Mesendoderm (in vitro differentiated cells): Measurements from ENCODE around the gene SCFD2.

Source experiments
- DNase-seq: peaks from one replicate; pipeline ENCODE4 v3.0.0; 2013
- H2AK5ac ChIP-seq: 2 replicates; pipeline ENCODE4 v1.6.1; 2013; ENCODE audit warnings: low read length, inconsistent platforms
- H2BK120ac ChIP-seq: 2 replicates; pipeline ENCODE4 v1.6.1; 2013; ENCODE audit warnings: low read depth, mild to moderate bottlenecking, low read length, moderate library complexity, mixed read lengths
- H2BK15ac ChIP-seq: replicated peaks from 2 replicates; pipeline ENCODE4 v1.6.1; 2013; ENCODE audit warnings: low read depth, mild to moderate bottlenecking, moderate library complexity
- H2BK5ac ChIP-seq: 2 replicates; pipeline ENCODE4 v1.6.1; 2013; ENCODE audit warnings: low read length, inconsistent platforms
- H3K18ac ChIP-seq: 2 replicates; pipeline ENCODE4 v1.6.1; 2013; ENCODE audit warnings: mild to moderate bottlenecking, low read length, mixed read lengths
- H3K23ac ChIP-seq: one replicate; pipeline ENCODE4 v1.6.1; 2013; ENCODE audit warnings: low read length
- H3K27ac ChIP-seq: 2 replicates; pipeline ENCODE4 v1.5.1; 2013; ENCODE audit warnings: low read depth, mild to moderate bottlenecking, inconsistent platforms, low read length, moderate library complexity
- H3K27me3 ChIP-seq: 2 replicates; pipeline ENCODE4 v1.6.1; 2013; ENCODE audit warnings: low read length, control low read depth, mild to moderate bottlenecking, inconsistent platforms; ENCODE audit not compliant: insufficient read depth, poor library complexity
- H3K36me3 ChIP-seq: 2 replicates; pipeline ENCODE4 v1.6.1; 2013; ENCODE audit warnings: low read length, inconsistent platforms; ENCODE audit not compliant: control insufficient read depth, insufficient read depth
- H3K4ac ChIP-seq: one replicate; pipeline ENCODE4 v1.6.1; 2013; ENCODE audit warnings: low read depth, mild to moderate bottlenecking, low read length, moderate library complexity
- H3K4me1 ChIP-seq: 2 replicates; pipeline ENCODE4 v1.6.1; 2013; ENCODE audit warnings: low read depth, low read length, inconsistent platforms; ENCODE audit not compliant: control insufficient read depth
- H3K4me2 ChIP-seq: 2 replicates; pipeline ENCODE4 v1.6.1; 2013; ENCODE audit warnings: low read length
- H3K4me3 ChIP-seq: 2 replicates; pipeline ENCODE4 v1.5.1; 2013; ENCODE audit warnings: mild to moderate bottlenecking, low read length
- H3K56ac ChIP-seq: one replicate; pipeline ENCODE4 v1.6.1; 2013; ENCODE audit warnings: low read length
- H3K79me1 ChIP-seq: 2 replicates; pipeline ENCODE4 v1.6.1; 2013; ENCODE audit warnings: low read length, inconsistent platforms
- H3K79me2 ChIP-seq: 2 replicates; pipeline ENCODE4 v1.6.1; 2013; ENCODE audit warnings: mild to moderate bottlenecking, low read length; ENCODE audit not compliant: control insufficient read depth, insufficient read depth
- H3K9ac ChIP-seq: 2 replicates; pipeline ENCODE4 v1.6.1; 2013; ENCODE audit warnings: low read length, inconsistent platforms
- H4K5ac ChIP-seq: one replicate; pipeline ENCODE4 v1.6.1; 2013; ENCODE audit warnings: low read length
- H4K8ac ChIP-seq: one replicate; pipeline ENCODE4 v1.6.1; 2013; ENCODE audit warnings: low read depth, mild to moderate bottlenecking, control low read depth, low read length, moderate library complexity
- WGBS: extraction: QIAGEN DNeasy Blood & Tissue Kit; methylation state at CpG from one replicate; pipeline ENCODE4 v1.1.7; 2013; ENCODE audit warnings: low lambda C conversion rate, missing lambda C conversion rate; ENCODE audit not compliant: insufficient coverage; ENCODE audit errors: extremely low coverage; 5-methylcytosine and 5-hydroxymethylcytosine counted together

The SCFD2 gene

DNA sequence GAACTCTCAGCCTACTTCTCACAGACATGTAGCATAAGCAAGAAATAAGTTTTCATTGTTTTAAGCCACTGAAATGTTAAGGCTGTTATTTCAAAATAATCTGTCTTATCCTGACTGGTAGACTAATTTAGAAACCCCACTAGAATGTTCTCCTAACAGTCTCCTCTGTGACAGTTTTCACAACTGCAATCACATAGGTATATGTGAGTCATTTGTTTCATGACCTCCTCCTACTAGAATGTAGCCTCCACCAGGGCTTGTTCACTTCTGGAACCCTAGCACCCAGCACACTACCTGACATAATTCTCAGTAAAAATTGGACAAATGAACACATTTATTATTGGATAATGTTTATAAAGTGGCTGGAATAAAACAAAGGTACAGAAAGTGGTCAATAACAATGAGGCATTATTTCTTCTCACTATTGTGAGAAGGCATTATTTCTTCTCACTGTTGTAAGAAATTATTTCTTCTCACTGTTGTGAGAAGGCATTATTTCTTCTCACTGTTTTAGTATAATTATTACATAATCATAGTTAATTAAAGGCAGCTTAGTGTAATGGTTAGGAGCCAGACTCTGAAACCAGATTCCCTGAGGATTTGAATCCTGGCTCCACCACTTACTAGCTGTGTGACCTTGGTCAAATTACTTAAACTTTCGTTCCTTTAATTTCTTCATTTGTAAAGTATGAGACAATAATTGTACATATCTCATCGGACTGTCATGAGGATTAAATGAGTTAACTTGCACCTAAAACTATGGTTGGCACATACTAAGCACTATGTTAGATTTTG, 252.2 kb downstream of the SCFD2 start:
- Histone ChIP-seq H3K4ac (no peak overlapping the region), H3K79me1 (no peaks in the 10 kb centered on the region), H3K27me3 (no peaks in the 10 kb centered on the region), H3K56ac (no peak overlapping the region), H2BK15ac (no peak overlapping the region), H3K79me2 (no peaks in the 10 kb centered on the region), H2AK5ac (no peak overlapping the region), H2BK5ac (no peak overlapping the region), H2BK120ac (no peak overlapping the region), H3K27ac (no peak overlapping the region), H4K8ac (no peak overlapping the region), H3K18ac (no peak overlapping the region), H4K5ac (no peak overlapping the region), H3K23ac (no peak overlapping the region), H3K36me3 (no peaks in the 10 kb centered on the region), H3K4me2 (no peak overlapping the region), H3K4me3 (no peak overlapping the region), H3K4me1 (no peaks in the 10 kb centered on the region), H3K9ac (no peak overlapping the region)
- WGBS, result no CpG with 5 or more reads among the region's 2 CpGs
- DNase-seq, result no peak

GRCh38 chr4:53105313-53105712, 260.5 kb downstream of the SCFD2 start:
- no CpG with 5 or more reads among the region's 6 CpGs for WGBS

DNA sequence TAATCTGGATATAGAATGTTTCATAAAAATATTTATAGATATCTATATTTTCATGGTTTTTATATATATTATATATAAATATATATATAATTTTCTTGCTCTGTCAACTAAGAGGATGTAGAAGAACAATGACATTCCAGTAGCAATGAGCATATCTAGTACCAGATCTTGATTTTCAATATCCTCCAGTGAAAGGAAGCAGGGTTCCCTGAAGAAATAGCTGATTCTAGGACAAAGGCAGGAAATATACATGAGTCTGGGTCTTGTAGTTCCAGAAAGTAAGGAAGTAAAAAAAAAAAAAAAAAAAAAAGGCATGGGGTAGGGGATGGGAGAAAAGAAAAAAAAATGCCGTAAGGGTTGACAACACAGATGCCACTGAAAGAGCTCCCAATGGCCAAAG, 262.4 kb downstream of the SCFD2 start:
- Histone ChIP-seq H3K79me1 (no peaks in the 10 kb centered on the region), H3K9ac (no peak overlapping the region), H3K27ac (no peak overlapping the region), H3K36me3 (no peaks in the 10 kb centered on the region), H4K5ac (no peak overlapping the region), H3K4ac (no peak overlapping the region), H2AK5ac (no peak overlapping the region), H2BK15ac (no peak overlapping the region), H3K18ac (no peak overlapping the region), H3K4me1 (no peaks in the 10 kb centered on the region), H4K8ac (no peak overlapping the region), H3K79me2 (no peaks in the 10 kb centered on the region), H3K23ac (no peak overlapping the region), H2BK120ac (no peak overlapping the region), H3K27me3 (no peaks in the 10 kb centered on the region), H3K4me2 (no peak overlapping the region), H3K56ac (no peak overlapping the region), H3K4me3 (no peak overlapping the region), H2BK5ac (no peak overlapping the region)
- WGBS, result no CpG with 5 or more reads among the region's 1 CpG
- no peak for DNase-seq

More at GRCh38 chr4:53105313-53105712, 260.5 kb downstream of the SCFD2 start:
- no peaks in the 10 kb centered on the region for H3K36me3 ChIP-seq
- H2BK15ac ChIP-seq, result no peak overlapping the region
- H3K27me3 ChIP-seq, result no peaks in the 10 kb centered on the region
- H2BK5ac ChIP-seq, result no peak overlapping the region
- H3K4me1 ChIP-seq, result no peaks in the 10 kb centered on the region
- no peak for DNase-seq
- H3K4me3 ChIP-seq, result no peak overlapping the region
- no peak overlapping the region for H3K4ac ChIP-seq
- no peak overlapping the region for H3K27ac ChIP-seq
- H4K8ac ChIP-seq, result no peak overlapping the region
- no peak overlapping the region for H4K5ac ChIP-seq
- no peak overlapping the region for H3K18ac ChIP-seq
- H2BK120ac ChIP-seq, result no peak overlapping the region
- H3K79me2 ChIP-seq, result no peaks in the 10 kb centered on the region
- no peak overlapping the region for H3K4me2 ChIP-seq
- no peaks in the 10 kb centered on the region for H3K79me1 ChIP-seq
- no peak overlapping the region for H3K23ac ChIP-seq
- H3K56ac ChIP-seq, result no peak overlapping the region
- H2AK5ac ChIP-seq, result no peak overlapping the region
- no peak overlapping the region for H3K9ac ChIP-seq

- DNase-seq, result peak; percentile 8
- no peaks in the 10 kb centered on the region for H3K79me2 ChIP-seq
- H4K5ac ChIP-seq, result no peak overlapping the region
- no peak overlapping the region for H3K4ac ChIP-seq
- no peak overlapping the region for H2BK120ac ChIP-seq
- H3K4me2 ChIP-seq, result no peak overlapping the region
- no peak overlapping the region for H4K8ac ChIP-seq
- no peak overlapping the region for H3K4me3 ChIP-seq
- H3K9ac ChIP-seq, result no peak overlapping the region
- no peak overlapping the region for H3K18ac ChIP-seq
- H3K23ac ChIP-seq, result no peak overlapping the region
- no peaks in the 10 kb centered on the region for H3K27me3 ChIP-seq
- H3K56ac ChIP-seq, result no peak overlapping the region
- H2BK5ac ChIP-seq, result no peak overlapping the region
- no peaks in the 10 kb centered on the region for H3K36me3 ChIP-seq
- no peak overlapping the region for H3K27ac ChIP-seq
- no peaks in the 10 kb centered on the region for H3K4me1 ChIP-seq
- H2AK5ac ChIP-seq, result no peak overlapping the region
- H3K79me1 ChIP-seq, result no peaks in the 10 kb centered on the region
- H2BK15ac ChIP-seq, result no peak overlapping the region
Measured at GRCh38 chr4:53101191-53101581, 264.7 kb downstream of the SCFD2 start.

DNA sequence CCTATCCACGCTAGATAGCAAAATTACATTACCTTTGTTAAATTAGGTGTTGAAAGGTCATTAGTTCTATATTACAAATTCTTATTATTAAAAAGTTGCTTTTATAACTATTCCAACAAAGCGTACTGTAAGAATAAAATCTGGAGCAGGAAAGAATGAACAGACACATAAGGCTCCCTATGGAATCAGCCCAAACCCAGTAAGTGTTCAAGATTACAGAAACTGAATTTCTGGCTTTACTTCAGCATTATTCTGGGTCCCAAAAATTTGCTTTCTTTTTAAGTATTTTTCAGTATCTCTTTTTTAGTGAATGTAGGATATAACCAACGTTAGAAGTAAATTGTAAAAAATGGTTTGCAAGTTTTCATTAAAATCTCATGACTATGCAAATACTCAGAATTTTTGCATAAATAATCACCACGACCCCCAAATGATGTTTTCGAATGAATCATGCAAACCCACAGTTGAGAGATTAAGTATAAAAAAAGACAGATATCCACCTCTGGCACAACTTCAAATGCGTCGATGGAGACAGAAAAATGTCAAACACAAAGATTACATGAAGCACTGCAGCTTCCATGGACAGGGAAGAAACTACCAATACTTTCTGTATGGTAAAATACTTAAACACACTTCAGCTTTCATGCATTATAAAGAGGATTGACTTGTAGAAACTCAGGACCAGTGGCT, 265.2 kb downstream of the SCFD2 start:
- Histone ChIP-seq H3K4me1 (no peaks in the 10 kb centered on the region), H3K79me1 (no peaks in the 10 kb centered on the region), H3K79me2 (no peaks in the 10 kb centered on the region), H3K4ac (no peak overlapping the region), H2BK120ac (no peak overlapping the region), H3K23ac (no peak overlapping the region), H2AK5ac (no peak overlapping the region), H3K4me2 (no peak overlapping the region), H2BK5ac (no peak overlapping the region), H3K56ac (no peak overlapping the region), H4K5ac (no peak overlapping the region), H3K4me3 (no peak overlapping the region), H3K27ac (no peak overlapping the region), H3K18ac (no peak overlapping the region), H4K8ac (no peak overlapping the region), H3K9ac (no peak overlapping the region), H3K36me3 (no peaks in the 10 kb centered on the region), H3K27me3 (no peaks in the 10 kb centered on the region), H2BK15ac (no peak overlapping the region)
- no CpG with 5 or more reads among the region's 7 CpGs for WGBS
- DNase-seq, result no peak
